ENCODE data around the gene BRD4.
A peak's percentile ranks its signal among the peaks of the same experiment; 100 is the strongest.

Gene BRD4

DNA sequence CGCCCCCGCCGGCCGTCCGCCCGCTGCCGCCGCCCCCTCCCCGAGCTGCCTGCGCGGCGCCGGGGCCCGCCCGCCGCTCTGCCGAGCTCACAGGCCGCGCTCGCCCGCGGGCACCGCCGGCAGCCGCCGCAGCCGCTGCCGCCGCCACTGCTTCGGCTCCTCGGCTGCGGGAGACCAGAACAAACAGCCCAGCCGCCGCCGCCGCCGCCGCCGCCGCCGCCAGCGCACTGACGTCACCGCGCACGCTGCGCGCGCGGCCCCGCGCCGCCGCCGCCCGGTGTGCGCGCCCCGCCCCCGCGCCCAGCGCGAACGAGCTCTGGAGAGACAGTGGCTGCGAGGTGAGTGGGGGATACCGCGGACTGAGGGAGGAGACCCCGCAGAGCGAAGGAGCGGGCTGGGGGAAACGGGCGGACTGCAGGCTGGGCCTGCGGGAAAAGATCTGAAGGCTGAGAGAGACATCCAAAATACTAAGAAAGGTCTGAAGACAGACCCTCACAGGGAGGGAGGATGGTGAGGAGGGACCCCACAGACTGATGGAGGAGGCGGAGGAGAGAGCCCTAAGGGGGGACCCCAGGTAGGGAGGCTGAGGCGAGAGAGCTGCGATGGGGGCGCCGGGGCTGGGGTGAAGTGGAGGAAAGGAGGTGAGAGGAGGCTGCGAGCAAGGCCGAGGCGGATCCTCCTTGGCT is at the start of gene BRD4:
Gene BRD4 (minus strand): TSS at position 229 of the 686 bp plus-strand sequence. CDS start 59,440 bp downstream, outside the sequence.
- no peaks in the 10 kb centered on the region for H3K27me3 ChIP-seq (ENCODE audit: control insufficient read depth in 1 of 2, insufficient read depth in 2 of 2, low read length in 2 of 2)
- H3K9me3 ChIP-seq (ENCODE audit: control insufficient read depth in 1 of 2, low read length in 2 of 2): no peaks in the 10 kb centered on the region
- peaks cover 28 to 36% of the 10 kb centered on the region in 2 donors for H3K4me1 ChIP-seq (ENCODE audit: control insufficient read depth in 1 of 2, insufficient read depth in 2 of 2, low read length in 2 of 2)
- H3K36me3 ChIP-seq (ENCODE audit: control insufficient read depth in 1 of 2, insufficient read depth in 2 of 2, low read length in 2 of 2): no peaks in the 10 kb centered on the region
- H3K27ac ChIP-seq (ENCODE audit: low read depth, low read length): peak within 1 kb of the TSS; percentile 89
- H3K9ac ChIP-seq (ENCODE audit: low read depth in 1 of 2, low read length in 2 of 2): peak within 1 kb of the TSS; percentile 89 to 98
- H3K4me3 ChIP-seq (ENCODE audit: low read depth in 1 of 2, low read length in 2 of 2): peak within 1 kb of the TSS; percentile 90 to 92

- Histone ChIP-seq H3K27me3 (ENCODE audit: control insufficient read depth in 1 of 2, insufficient read depth in 2 of 2, low read length in 2 of 2) (no peaks in the 10 kb centered on the region), H3K9ac (ENCODE audit: low read depth in 1 of 2, low read length in 2 of 2) (no peak overlapping the region), H3K27ac (ENCODE audit: low read depth, low read length) (no peak overlapping the region), H3K9me3 (ENCODE audit: control insufficient read depth in 1 of 2, low read length in 2 of 2) (no peaks in the 10 kb centered on the region), H3K4me1 (ENCODE audit: control insufficient read depth in 1 of 2, insufficient read depth in 2 of 2, low read length in 2 of 2) (peaks cover 17 to 21% of the 10 kb centered on the region in 2 donors), H3K4me3 (ENCODE audit: low read depth in 1 of 2, low read length in 2 of 2) (no peak overlapping the region), H3K36me3 (ENCODE audit: control insufficient read depth in 1 of 2, insufficient read depth in 2 of 2, low read length in 2 of 2) (peaks cover 4 to 13% of the 10 kb centered on the region in 2 donors)
Observed at GRCh38 chr19:15381864-15382263, 49.5 kb upstream of the BRD4 start.

DNA sequence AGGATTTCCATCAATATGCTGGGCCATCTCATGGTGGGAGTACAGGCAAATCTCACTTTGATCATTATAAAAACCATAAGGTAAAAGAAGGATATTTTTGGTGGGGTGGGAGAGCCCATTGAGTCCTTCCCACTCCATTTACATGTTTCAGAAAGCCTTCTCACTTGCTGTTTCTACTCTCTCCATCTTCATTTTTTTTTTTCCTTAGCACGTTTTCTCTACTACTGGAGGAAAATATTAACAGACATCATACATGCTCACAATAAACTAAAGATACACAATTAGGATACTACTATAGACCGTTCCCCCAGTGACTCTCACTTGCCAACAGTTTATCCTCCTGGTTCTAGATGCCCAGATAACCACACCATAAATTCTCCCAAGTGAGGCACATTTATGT is 49.1 kb upstream of the BRD4 start:
- H3K4me1 ChIP-seq (ENCODE audit: control insufficient read depth in 1 of 2, insufficient read depth in 2 of 2, low read length in 2 of 2): peaks cover 22 to 26% of the 10 kb centered on the region in 2 donors
- no peak overlapping the region for H3K4me3 ChIP-seq (ENCODE audit: low read depth in 1 of 2, low read length in 2 of 2)
- no peak overlapping the region for H3K27ac ChIP-seq (ENCODE audit: low read depth, low read length)
- no peak overlapping the region for H3K9ac ChIP-seq (ENCODE audit: low read depth in 1 of 2, low read length in 2 of 2)
- no peaks in the 10 kb centered on the region for H3K9me3 ChIP-seq (ENCODE audit: control insufficient read depth in 1 of 2, low read length in 2 of 2)
- H3K36me3 ChIP-seq (ENCODE audit: control insufficient read depth in 1 of 2, insufficient read depth in 2 of 2, low read length in 2 of 2): peaks cover 4 to 11% of the 10 kb centered on the region in 2 donors
- H3K27me3 ChIP-seq (ENCODE audit: control insufficient read depth in 1 of 2, insufficient read depth in 2 of 2, low read length in 2 of 2): no peaks in the 10 kb centered on the region

DNA sequence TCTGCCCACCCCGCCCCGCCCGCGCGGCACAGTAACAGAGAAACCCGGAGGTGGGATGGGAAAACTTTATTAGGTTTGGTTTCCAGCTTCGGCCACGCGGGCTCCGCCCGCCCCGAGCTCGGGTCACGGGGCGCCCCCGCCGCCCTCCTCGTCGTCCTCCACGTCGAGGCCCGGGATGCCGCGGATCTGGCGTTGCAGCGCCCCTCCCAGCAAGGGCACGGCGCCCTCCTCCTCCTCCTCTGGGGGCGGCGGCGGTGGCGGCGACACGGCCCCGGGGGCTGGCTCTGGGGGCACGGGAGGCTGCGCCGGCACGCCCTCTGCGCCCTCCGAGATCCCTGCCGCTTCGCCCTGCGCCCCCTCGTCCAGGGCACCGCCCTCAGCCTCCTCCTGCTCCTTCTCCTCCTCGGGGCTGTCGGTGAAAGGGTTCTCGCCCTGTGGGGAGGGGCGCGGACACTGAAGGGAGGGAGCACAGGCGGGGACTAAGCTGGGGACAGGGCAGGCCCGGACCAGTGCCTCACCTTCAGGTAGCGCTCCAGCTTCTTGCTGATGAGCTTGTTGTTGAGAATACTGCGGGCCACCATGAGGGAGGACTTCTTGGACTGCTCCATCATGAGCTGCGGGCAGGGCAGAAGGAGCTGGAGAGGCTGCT is 47.8 kb upstream of the BRD4 start:
- Histone ChIP-seq H3K9ac (ENCODE audit: low read depth in 1 of 2, low read length in 2 of 2) (peak overlapping the region; percentile 64 to 82), H3K4me3 (ENCODE audit: low read depth in 1 of 2, low read length in 2 of 2) (peak overlapping the region; percentile 74 to 76), H3K27me3 (ENCODE audit: control insufficient read depth in 1 of 2, insufficient read depth in 2 of 2, low read length in 2 of 2) (no peaks in the 10 kb centered on the region), H3K9me3 (ENCODE audit: control insufficient read depth in 1 of 2, low read length in 2 of 2) (no peaks in the 10 kb centered on the region), H3K36me3 (ENCODE audit: control insufficient read depth in 1 of 2, insufficient read depth in 2 of 2, low read length in 2 of 2) (peaks cover 4 to 9% of the 10 kb centered on the region in 2 donors), H3K27ac (ENCODE audit: low read depth, low read length) (peak overlapping the region; percentile 73), H3K4me1 (ENCODE audit: control insufficient read depth in 1 of 2, insufficient read depth in 2 of 2, low read length in 2 of 2) (peaks cover 24 to 27% of the 10 kb centered on the region in 2 donors)

DNA sequence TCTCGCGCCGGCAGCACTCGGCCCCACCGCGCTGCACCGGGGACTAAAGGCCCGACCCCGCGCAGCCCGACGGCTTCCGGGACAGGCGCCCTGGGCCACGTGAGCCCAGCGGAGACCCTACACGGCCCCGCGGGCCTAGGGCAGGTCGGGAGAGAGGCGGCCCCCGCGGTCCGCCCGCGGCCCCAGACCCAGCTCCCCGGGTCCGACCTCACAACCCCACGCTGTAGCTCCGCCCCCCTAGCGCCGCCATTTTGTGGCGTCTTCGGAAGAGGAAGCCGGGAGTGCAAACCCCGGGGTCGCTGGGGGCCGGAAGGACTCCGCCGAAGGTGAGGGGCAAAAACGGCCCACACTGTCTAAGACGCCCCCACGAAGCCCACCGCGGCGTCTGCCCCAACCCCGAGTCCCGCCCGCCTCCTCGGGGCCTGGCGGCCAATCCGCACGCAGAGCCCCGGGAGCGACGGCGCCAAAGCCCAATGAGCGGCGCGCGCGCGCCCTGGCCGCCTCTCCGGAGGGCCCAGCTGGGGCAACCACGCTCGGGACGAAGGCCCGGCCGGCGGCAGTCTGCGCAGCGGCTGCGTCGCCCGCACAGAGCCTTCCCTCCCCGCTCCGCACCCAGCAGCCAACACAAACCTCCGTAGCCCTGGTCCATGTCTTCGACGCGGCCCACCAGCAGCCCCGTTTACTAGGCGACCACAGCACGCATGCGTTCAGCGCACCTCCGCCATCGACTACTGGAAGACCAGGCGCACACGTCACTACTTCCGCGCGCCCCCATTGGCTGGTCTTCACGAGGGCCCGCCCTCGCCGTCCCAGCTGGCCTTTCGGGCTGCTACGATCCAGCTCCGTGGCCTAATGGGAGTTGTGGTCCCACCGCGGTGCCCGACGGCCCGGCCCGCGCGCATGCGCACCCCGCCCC is 47.0 kb upstream of the BRD4 start, which contains the start of gene AKAP8:
Gene AKAP8 (minus strand): TSS at position 705 of the 916 bp plus-strand sequence. CDS start 56 bp downstream, at position 649.
- Histone ChIP-seq H3K9me3 (ENCODE audit: control insufficient read depth in 1 of 2, low read length in 2 of 2) (no peaks in the 10 kb centered on the region), H3K9ac (ENCODE audit: low read depth in 1 of 2, low read length in 2 of 2) (peak within 1 kb of the TSS; percentile 64 to 82), H3K27ac (ENCODE audit: low read depth, low read length) (peak within 1 kb of the TSS; percentile 94), H3K4me1 (ENCODE audit: control insufficient read depth in 1 of 2, insufficient read depth in 2 of 2, low read length in 2 of 2) (peaks cover 24 to 34% of the 10 kb centered on the region in 2 donors), H3K27me3 (ENCODE audit: control insufficient read depth in 1 of 2, insufficient read depth in 2 of 2, low read length in 2 of 2) (no peaks in the 10 kb centered on the region), H3K36me3 (ENCODE audit: control insufficient read depth in 1 of 2, insufficient read depth in 2 of 2, low read length in 2 of 2) (peaks cover 4 to 16% of the 10 kb centered on the region in 2 donors), H3K4me3 (ENCODE audit: low read depth in 1 of 2, low read length in 2 of 2) (peak within 1 kb of the TSS; percentile 85 to 100)

GRCh38 chr19:15378534-15379082 is 46.3 kb upstream of the BRD4 start:
- Histone ChIP-seq H3K4me1 (ENCODE audit: control insufficient read depth in 1 of 2, insufficient read depth in 2 of 2, low read length in 2 of 2) (peaks cover 24 to 37% of the 10 kb centered on the region in 2 donors), H3K36me3 (ENCODE audit: control insufficient read depth in 1 of 2, insufficient read depth in 2 of 2, low read length in 2 of 2) (peaks cover 4 to 23% of the 10 kb centered on the region in 2 donors), H3K4me3 (ENCODE audit: low read depth in 1 of 2, low read length in 2 of 2) (peak overlapping the region; percentile 85 to 100), H3K9me3 (ENCODE audit: control insufficient read depth in 1 of 2, low read length in 2 of 2) (no peaks in the 10 kb centered on the region), H3K9ac (ENCODE audit: low read depth in 1 of 2, low read length in 2 of 2) (peak overlapping the region; percentile 60 to 82), H3K27ac (ENCODE audit: low read depth, low read length) (peak overlapping the region; percentile 94), H3K27me3 (ENCODE audit: control insufficient read depth in 1 of 2, insufficient read depth in 2 of 2, low read length in 2 of 2) (no peaks in the 10 kb centered on the region)

- peaks cover 15 to 27% of the 10 kb centered on the region in 2 donors for H3K4me1 ChIP-seq (ENCODE audit: control insufficient read depth in 1 of 2, insufficient read depth in 2 of 2, low read length in 2 of 2)
- no peaks in the 10 kb centered on the region for H3K27me3 ChIP-seq (ENCODE audit: control insufficient read depth in 1 of 2, insufficient read depth in 2 of 2, low read length in 2 of 2)
- H3K27ac ChIP-seq (ENCODE audit: low read depth, low read length): peak overlapping the region; percentile 14
- peak overlapping the region in 1 of 2 donors; percentile 3 for H3K4me3 ChIP-seq (ENCODE audit: low read depth in 1 of 2, low read length in 2 of 2)
- no peak overlapping the region for H3K9ac ChIP-seq (ENCODE audit: low read depth in 1 of 2, low read length in 2 of 2)
- H3K36me3 ChIP-seq (ENCODE audit: control insufficient read depth in 1 of 2, insufficient read depth in 2 of 2, low read length in 2 of 2): peaks cover 18 to 50% of the 10 kb centered on the region in 2 donors
- no peaks in the 10 kb centered on the region for H3K9me3 ChIP-seq (ENCODE audit: control insufficient read depth in 1 of 2, low read length in 2 of 2)
Observed at GRCh38 chr19:15374796-15375440, 42.6 kb upstream of the BRD4 start.

GRCh38 chr19:15374105-15374651 is 41.8 kb upstream of the BRD4 start:
- peaks cover 26 to 57% of the 10 kb centered on the region in 2 donors for H3K36me3 ChIP-seq (ENCODE audit: control insufficient read depth in 1 of 2, insufficient read depth in 2 of 2, low read length in 2 of 2)
- no peaks in the 10 kb centered on the region for H3K27me3 ChIP-seq (ENCODE audit: control insufficient read depth in 1 of 2, insufficient read depth in 2 of 2, low read length in 2 of 2)
- H3K27ac ChIP-seq (ENCODE audit: low read depth, low read length): no peak overlapping the region
- H3K9me3 ChIP-seq (ENCODE audit: control insufficient read depth in 1 of 2, low read length in 2 of 2): no peaks in the 10 kb centered on the region
- no peak overlapping the region for H3K4me3 ChIP-seq (ENCODE audit: low read depth in 1 of 2, low read length in 2 of 2)
- H3K9ac ChIP-seq (ENCODE audit: low read depth in 1 of 2, low read length in 2 of 2): no peak overlapping the region
- peaks cover 15 to 27% of the 10 kb centered on the region in 2 donors for H3K4me1 ChIP-seq (ENCODE audit: control insufficient read depth in 1 of 2, insufficient read depth in 2 of 2, low read length in 2 of 2)

DNA sequence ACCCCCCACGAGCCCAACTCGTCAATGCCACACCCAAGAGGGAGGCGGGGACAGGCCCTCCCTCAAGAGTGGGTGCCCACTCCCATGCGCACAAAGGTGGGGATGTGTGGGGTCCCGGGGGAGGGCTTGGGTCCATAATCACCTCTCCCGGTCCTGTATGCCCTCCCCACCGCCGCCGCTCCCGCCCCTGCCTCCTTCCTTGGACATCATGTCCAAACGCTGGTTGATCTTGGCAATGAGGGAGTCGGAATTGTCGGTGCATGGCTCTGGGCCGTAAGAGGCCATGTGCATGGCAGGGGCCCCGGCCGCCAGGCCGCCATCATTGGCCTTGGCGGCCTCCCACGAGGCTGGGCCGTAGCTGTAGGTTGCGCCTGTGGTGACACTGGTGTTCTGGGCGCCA is 41.3 kb upstream of the BRD4 start:
- Histone ChIP-seq H3K9ac (ENCODE audit: low read depth in 1 of 2, low read length in 2 of 2) (no peak overlapping the region), H3K36me3 (ENCODE audit: control insufficient read depth in 1 of 2, insufficient read depth in 2 of 2, low read length in 2 of 2) (peaks cover 31 to 63% of the 10 kb centered on the region in 2 donors), H3K4me1 (ENCODE audit: control insufficient read depth in 1 of 2, insufficient read depth in 2 of 2, low read length in 2 of 2) (peaks cover 15 to 27% of the 10 kb centered on the region in 2 donors), H3K4me3 (ENCODE audit: low read depth in 1 of 2, low read length in 2 of 2) (no peak overlapping the region), H3K27me3 (ENCODE audit: control insufficient read depth in 1 of 2, insufficient read depth in 2 of 2, low read length in 2 of 2) (no peaks in the 10 kb centered on the region), H3K9me3 (ENCODE audit: control insufficient read depth in 1 of 2, low read length in 2 of 2) (no peaks in the 10 kb centered on the region), H3K27ac (ENCODE audit: low read depth, low read length) (no peak overlapping the region)

All from duodenal mucosa (tissue), 2 donors.